Activated naive CD4-positive, alpha-beta T cell treated with anti-CD3 and anti-CD28 coated beads, Interleukin-2, amount 50 U/mL, for 72 hours (primary cell): ENCODE results near the gene INPP5D. TPM values are rescaled to one million over a fixed set of nuclear protein-coding genes. Genes with fewer than 3 reads are reported as not detected.

Experiments used
- ATAC-seq, 2 donors: fragments of 150-1000 bp; cut with Tn5 transposase; 2 replicates each; pipeline ENCODE4 v1.10.0; 2021; ENCODE audit warnings: mild to moderate bottlenecking in 2 of 2, moderate library complexity in 2 of 2
- DNase-seq, 2 donors: peaks; one replicate each; pipeline ENCODE4 v3.0.0; 2021 to 2022; ENCODE audit warnings: low spot score in 2 of 2
- H3K27ac Mint-ChIP-seq, 2 donors: one replicate each; pipeline ENCODE4 v1.8.0; 2022; ENCODE audit warnings: mild to moderate bottlenecking in 2 of 2, mixed read lengths in 2 of 2
- H3K36me3 Mint-ChIP-seq, 2 donors: one replicate each; pipeline ENCODE4 v1.8.0; 2022; ENCODE audit warnings: mixed read lengths in 2 of 2
- H3K9me3 Mint-ChIP-seq, 2 donors: one replicate each; pipeline ENCODE4 v1.8.0; 2022; ENCODE audit warnings: mixed read lengths in 2 of 2
- total RNA-seq, 2 donors: library from RNA; stranded (reverse); gene quantifications; one replicate each; pipeline ENCODE4 v1.2.3, GENCODE V29; 2022

Gene INPP5D
- total RNA-seq, 2 donors from 2014 or later, result 70.7 to 71.1 TPM

- Mint-ChIP-seq H3K27ac (no peak overlapping the region), H3K36me3 (no peaks in the 10 kb centered on the region), H3K9me3 (no peaks in the 10 kb centered on the region)
- DNase-seq, result no peak
- ATAC-seq, result no peak
Observed at GRCh38 chr2:233219848-233220247, 159.7 kb downstream of the INPP5D start.

GRCh38 chr2:233221378-233222063 lies 161.4 kb downstream of the INPP5D start:
- Mint-ChIP-seq H3K27ac (no peak overlapping the region), H3K36me3 (no peaks in the 10 kb centered on the region)

GRCh38 chr2:233223059-233223894 lies 163.1 kb downstream of the INPP5D start:
- Mint-ChIP-seq H3K27ac (no peak overlapping the region), H3K9me3 (no peaks in the 10 kb centered on the region), H3K36me3 (no peaks in the 10 kb centered on the region)
- DNase-seq (no peak), ATAC-seq (no peak)

More at GRCh38 chr2:233221378-233222063, 161.4 kb downstream of the INPP5D start:
- DNase-seq, result no peak
- no peak for ATAC-seq
- no peaks in the 10 kb centered on the region for H3K9me3 Mint-ChIP-seq

- H3K9me3 Mint-ChIP-seq, result no peaks in the 10 kb centered on the region
- ATAC-seq (peak in 1 of 2 donors; percentile 61), DNase-seq (no peak)
- H3K36me3 Mint-ChIP-seq, result no peaks in the 10 kb centered on the region
- H3K27ac Mint-ChIP-seq, result peak overlapping the region in 1 of 2 donors; percentile 9
Observed at GRCh38 chr2:233225230-233226068, 165.3 kb downstream of the INPP5D start.

- ATAC-seq, result no peak
- Mint-ChIP-seq H3K36me3 (no peaks in the 10 kb centered on the region), H3K27ac (no peak overlapping the region)
Observed at GRCh38 chr2:233226511-233227031, 166.4 kb downstream of the INPP5D start.

GRCh38 chr2:233227346-233227978 lies 167.3 kb downstream of the INPP5D start:
- ATAC-seq (no peak), DNase-seq (no peak)
- no peaks in the 10 kb centered on the region for H3K9me3 Mint-ChIP-seq
- H3K27ac Mint-ChIP-seq, result no peak overlapping the region
- no peaks in the 10 kb centered on the region for H3K36me3 Mint-ChIP-seq

More at GRCh38 chr2:233226511-233227031, 166.4 kb downstream of the INPP5D start:
- DNase-seq, result no peak
- H3K9me3 Mint-ChIP-seq, result no peaks in the 10 kb centered on the region

GRCh38 chr2:233228376-233228775 lies 168.2 kb downstream of the INPP5D start:
- ATAC-seq (no peak), DNase-seq (no peak)
- Mint-ChIP-seq H3K9me3 (no peaks in the 10 kb centered on the region), H3K36me3 (no peaks in the 10 kb centered on the region), H3K27ac (no peak overlapping the region)

GRCh38 chr2:233233618-233234230 lies 173.6 kb downstream of the INPP5D start:
- ATAC-seq (peak; percentile 25 to 59), DNase-seq (no peak)
- peaks cover 0 to 5% of the 10 kb centered on the region in 2 donors for H3K9me3 Mint-ChIP-seq
- H3K27ac Mint-ChIP-seq, result peak overlapping the region; percentile 46 to 70
- peaks cover 0 to 6% of the 10 kb centered on the region in 2 donors for H3K36me3 Mint-ChIP-seq

- peaks cover 0 to 5% of the 10 kb centered on the region in 2 donors for H3K9me3 Mint-ChIP-seq
- DNase-seq (peak in 1 of 2 donors; percentile 27), ATAC-seq (peak; percentile 75 to 86)
- peak overlapping the region; percentile 30 to 70 for H3K27ac Mint-ChIP-seq
- H3K36me3 Mint-ChIP-seq, result peaks cover 0 to 6% of the 10 kb centered on the region in 2 donors
Observed at GRCh38 chr2:233234264-233234663, 174.1 kb downstream of the INPP5D start.

- peak overlapping the region in 1 of 2 donors; percentile 70 for H3K27ac Mint-ChIP-seq
- H3K9me3 Mint-ChIP-seq, result peaks cover 0 to 5% of the 10 kb centered on the region in 2 donors
- ATAC-seq (peak in 1 of 2 donors; percentile 23), DNase-seq (no peak)
- peaks cover 0 to 6% of the 10 kb centered on the region in 2 donors for H3K36me3 Mint-ChIP-seq
Observed at GRCh38 chr2:233234996-233235395, 174.9 kb downstream of the INPP5D start.

- H3K27ac Mint-ChIP-seq, result no peak overlapping the region
- peaks cover 0 to 5% of the 10 kb centered on the region in 2 donors for H3K9me3 Mint-ChIP-seq
- DNase-seq (no peak), ATAC-seq (no peak)
- peaks cover 0 to 6% of the 10 kb centered on the region in 2 donors for H3K36me3 Mint-ChIP-seq
Observed at GRCh38 chr2:233235977-233236376, 175.8 kb downstream of the INPP5D start.

- Mint-ChIP-seq H3K9me3 (peaks cover 0 to 5% of the 10 kb centered on the region in 2 donors), H3K36me3 (peaks cover 0 to 6% of the 10 kb centered on the region in 2 donors), H3K27ac (no peak overlapping the region)
- ATAC-seq (no peak), DNase-seq (no peak)
Observed at GRCh38 chr2:233236820-233237589, 176.9 kb downstream of the INPP5D start.

- H3K27ac Mint-ChIP-seq, result peak overlapping the region in 1 of 2 donors; percentile 47
- H3K9me3 Mint-ChIP-seq, result peaks cover 0 to 5% of the 10 kb centered on the region in 2 donors
- DNase-seq (no peak), ATAC-seq (peak; percentile 29 to 81)
- H3K36me3 Mint-ChIP-seq, result peaks cover 0 to 6% of the 10 kb centered on the region in 2 donors
Observed at GRCh38 chr2:233240897-233241296, 180.8 kb downstream of the INPP5D start.

GRCh38 chr2:233241803-233242202 lies 181.7 kb downstream of the INPP5D start:
- peak overlapping the region; percentile 47 to 55 for H3K27ac Mint-ChIP-seq
- ATAC-seq, result peak in 1 of 2 donors; percentile 21
- DNase-seq, result no peak
- peaks cover 0 to 5% of the 10 kb centered on the region in 2 donors for H3K9me3 Mint-ChIP-seq
- peaks cover 0 to 5% of the 10 kb centered on the region in 2 donors for H3K36me3 Mint-ChIP-seq
